Measurements from ENCODE around the gene TBC1D22A. TPM values are rescaled to one million over a fixed set of nuclear protein-coding genes. Genes with fewer than 3 reads are reported as not detected.

TBC1D22A gene
- total RNA-seq, 4 donors from 2014 or later = 16.2 to 22.2 (median 17.8) TPM

DNA sequence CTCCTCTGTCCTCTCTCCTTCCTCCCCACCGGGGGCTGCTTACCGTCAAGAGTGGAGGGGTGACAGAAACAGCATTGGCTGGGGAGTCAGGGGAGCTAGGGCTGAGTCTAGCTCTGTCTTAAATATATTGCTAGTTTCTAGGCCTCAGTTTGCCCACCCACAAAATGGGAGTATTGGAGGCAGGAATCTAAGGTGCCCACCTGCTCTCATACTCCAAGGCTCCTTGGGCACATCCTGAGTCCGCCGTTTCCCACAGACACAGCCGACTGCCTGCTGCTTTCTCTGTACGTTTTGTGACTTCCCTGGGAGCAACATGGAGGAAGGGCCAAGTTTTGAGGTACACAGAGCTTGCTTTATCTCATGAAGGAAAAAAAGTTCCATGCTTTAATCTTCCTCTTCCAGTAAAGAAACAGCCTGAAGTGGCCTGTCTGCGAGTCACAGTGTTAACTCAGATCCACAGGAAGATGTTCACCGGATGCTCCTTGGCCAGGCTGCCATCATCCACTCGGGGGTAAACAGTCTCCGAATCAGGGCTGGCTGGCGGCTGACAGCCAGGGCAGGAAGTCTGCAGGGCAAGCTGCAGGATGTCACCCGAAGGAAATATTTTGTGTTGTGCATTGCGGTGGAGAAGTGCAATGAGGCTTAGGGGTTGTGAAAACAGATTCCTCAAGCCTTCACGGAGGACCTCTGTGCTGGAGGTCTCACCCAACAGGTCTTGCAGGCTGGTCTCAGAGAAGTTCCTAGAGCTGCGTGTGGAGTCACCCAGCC lies 13.4 kb upstream of the TBC1D22A start:
- Histone ChIP-seq H3K9me3 (no peaks in the 10 kb centered on the region), H3K27me3 (peaks cover 61% of the 10 kb centered on the region), H3K27ac (no peak overlapping the region), H3K4me1 (peaks cover 0 to 29% (median 15%) of the 10 kb centered on the region in 3 donors), H3K4me3 (no peak overlapping the region), H3K36me3 (no peaks in the 10 kb centered on the region)
- TF ChIP-seq, protein P1, sequence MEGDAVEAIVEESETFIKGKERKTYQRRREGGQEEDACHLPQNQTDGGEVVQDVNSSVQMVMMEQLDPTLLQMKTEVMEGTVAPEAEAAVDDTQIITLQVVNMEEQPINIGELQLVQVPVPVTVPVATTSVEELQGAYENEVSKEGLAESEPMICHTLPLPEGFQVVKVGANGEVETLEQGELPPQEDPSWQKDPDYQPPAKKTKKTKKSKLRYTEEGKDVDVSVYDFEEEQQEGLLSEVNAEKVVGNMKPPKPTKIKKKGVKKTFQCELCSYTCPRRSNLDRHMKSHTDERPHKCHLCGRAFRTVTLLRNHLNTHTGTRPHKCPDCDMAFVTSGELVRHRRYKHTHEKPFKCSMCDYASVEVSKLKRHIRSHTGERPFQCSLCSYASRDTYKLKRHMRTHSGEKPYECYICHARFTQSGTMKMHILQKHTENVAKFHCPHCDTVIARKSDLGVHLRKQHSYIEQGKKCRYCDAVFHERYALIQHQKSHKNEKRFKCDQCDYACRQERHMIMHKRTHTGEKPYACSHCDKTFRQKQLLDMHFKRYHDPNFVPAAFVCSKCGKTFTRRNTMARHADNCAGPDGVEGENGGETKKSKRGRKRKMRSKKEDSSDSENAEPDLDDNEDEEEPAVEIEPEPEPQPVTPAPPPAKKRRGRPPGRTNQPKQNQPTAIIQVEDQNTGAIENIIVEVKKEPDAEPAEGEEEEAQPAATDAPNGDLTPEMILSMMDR (IDR thresholded peaks at IDR 0.05) = no peak
- peak; percentile 25 for TF ChIP-seq POLR2AphosphoS5 (IDR thresholded peaks at IDR 0.05)
- 26% methylated on average over 8 of the region's 15 CpGs; no CpG with 5 or more reads in 1 of the 2 donors for WGBS, 2 donors (ENCODE audit: low coverage in 1 of 2)
- ATAC-seq = peak; percentile 23

DNA sequence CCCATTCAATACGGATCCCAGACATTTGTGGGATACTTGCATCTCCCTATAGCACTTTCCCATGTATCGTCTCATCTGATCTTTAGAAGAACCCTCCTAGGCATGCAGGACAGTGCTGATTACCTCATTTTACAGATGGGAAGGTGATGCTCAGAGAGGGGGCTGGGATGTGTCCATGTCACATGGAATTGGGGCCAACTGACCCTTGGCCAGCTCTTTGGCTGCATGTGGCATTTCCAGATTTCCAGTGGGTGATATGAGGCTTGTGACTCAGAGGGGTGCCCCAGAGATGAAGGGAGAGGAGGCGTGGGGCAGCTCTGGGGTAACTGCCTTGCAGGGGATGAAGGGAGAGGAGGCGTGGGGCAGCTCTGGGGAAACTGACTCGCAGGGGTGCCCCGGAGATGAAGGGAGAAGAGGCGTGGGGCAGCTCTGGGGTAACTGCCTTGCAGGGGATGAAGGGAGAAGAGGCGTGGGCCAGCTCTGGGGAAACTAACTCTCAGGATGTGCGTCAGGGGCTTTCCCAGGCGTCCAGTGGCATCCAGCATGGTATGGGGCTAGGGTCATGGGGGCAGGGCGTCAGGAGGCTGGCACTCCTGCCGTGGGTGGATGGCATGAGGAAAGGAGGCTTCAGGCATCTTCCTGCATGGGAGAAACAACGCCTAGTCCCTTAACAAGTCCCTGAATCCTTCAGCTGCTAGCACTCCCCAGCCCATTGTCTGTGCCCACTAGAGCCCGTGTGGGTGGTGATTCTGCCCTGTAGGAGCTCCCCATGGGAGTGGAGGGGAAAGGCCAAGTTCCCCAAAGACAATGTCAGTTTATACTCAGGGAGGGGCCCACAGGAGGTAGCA lies 12.5 kb upstream of the TBC1D22A start:
- Histone ChIP-seq H3K4me1 (peaks cover 0 to 37% (median 24%) of the 10 kb centered on the region in 3 donors), H3K27me3 (peaks cover 61% of the 10 kb centered on the region), H3K4me3 (no peak overlapping the region), H3K36me3 (no peaks in the 10 kb centered on the region), H3K9me3 (no peaks in the 10 kb centered on the region), H3K27ac (no peak overlapping the region)
- WGBS, 2 donors (ENCODE audit: low coverage in 1 of 2) = 60 to 93% methylated on average over 6 to 9 of the region's 14 CpGs
- ATAC-seq = no peak
- TF ChIP-seq EP300 (IDR thresholded peaks at IDR 0.05) (no peak), POLR2AphosphoS5 (IDR thresholded peaks at IDR 0.05) (no peak)
- TF ChIP-seq, protein P1 (IDR thresholded peaks at IDR 0.05) = no peak

DNA sequence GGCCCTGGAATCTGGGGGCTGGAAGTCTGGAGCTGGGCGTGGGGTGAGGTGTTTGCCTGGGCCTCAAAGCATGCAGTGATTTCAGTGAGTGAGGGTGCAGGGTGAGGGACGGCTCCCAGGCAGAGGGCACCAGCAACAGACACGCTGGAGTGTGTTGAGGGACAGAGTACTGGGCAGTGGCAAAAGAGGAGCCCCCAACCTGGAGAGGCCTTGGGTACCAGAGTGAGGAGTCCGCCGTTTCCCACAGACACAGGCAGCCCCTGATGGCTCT lies 12.0 kb upstream of the TBC1D22A start:
- ATAC-seq = no peak
- WGBS, 2 donors (ENCODE audit: low coverage in 1 of 2) = 93% methylated on average over 4 of the region's 5 CpGs; no CpG with 5 or more reads in 1 of the 2 donors
- Histone ChIP-seq H3K9me3 (no peaks in the 10 kb centered on the region), H3K27ac (no peak overlapping the region), H3K4me1 (peaks cover 0 to 37% (median 25%) of the 10 kb centered on the region in 3 donors), H3K27me3 (peaks cover 61% of the 10 kb centered on the region), H3K4me3 (no peak overlapping the region), H3K36me3 (no peaks in the 10 kb centered on the region)
- no peak for TF ChIP-seq EP300 (IDR thresholded peaks at IDR 0.05)
- TF ChIP-seq, protein P1 (IDR thresholded peaks at IDR 0.05) = no peak
- TF ChIP-seq POLR2AphosphoS5 (IDR thresholded peaks at IDR 0.05) = no peak
- TF ChIP-seq POLR2A (IDR thresholded peaks at IDR 0.05) = no peak

DNA sequence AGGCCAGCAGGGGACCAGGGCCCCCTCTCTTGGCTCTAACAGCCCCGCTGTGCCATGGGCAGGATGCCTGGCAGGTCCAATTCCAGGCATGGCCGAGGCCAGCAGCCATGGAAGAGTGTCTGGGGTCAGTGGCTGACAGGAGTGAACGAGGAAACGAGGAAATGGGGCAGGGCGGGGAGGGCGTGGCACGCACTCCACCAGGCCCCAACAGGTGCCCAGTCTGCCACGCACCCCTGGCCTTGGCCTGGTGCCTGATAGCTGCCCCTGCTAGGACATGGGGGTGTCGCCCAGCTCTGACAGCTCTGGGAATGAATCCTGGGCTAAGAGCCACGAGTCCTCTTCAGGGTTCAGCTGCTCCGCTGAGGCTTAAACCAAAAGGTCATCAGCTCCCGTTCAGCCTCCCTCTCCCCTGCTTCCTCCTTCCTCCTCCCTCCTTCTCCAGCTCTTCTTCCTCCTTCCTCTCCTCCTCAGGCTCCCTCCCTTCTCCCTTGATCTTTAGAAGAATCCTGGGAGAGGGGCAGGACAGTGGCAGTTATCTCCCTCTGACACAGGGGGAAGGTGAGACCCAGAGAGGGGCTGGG lies 11.5 kb upstream of the TBC1D22A start:
- Histone ChIP-seq H3K4me3 (no peak overlapping the region), H3K27ac (no peak overlapping the region), H3K9me3 (no peaks in the 10 kb centered on the region), H3K4me1 (peaks cover 0 to 37% (median 25%) of the 10 kb centered on the region in 3 donors), H3K36me3 (no peaks in the 10 kb centered on the region), H3K27me3 (peaks cover 61% of the 10 kb centered on the region)
- TF ChIP-seq, protein P1 (IDR thresholded peaks at IDR 0.05) = no peak
- TF ChIP-seq EP300 (IDR thresholded peaks at IDR 0.05) = no peak
- no peak for TF ChIP-seq POLR2AphosphoS5 (IDR thresholded peaks at IDR 0.05)
- TF ChIP-seq POLR2A (IDR thresholded peaks at IDR 0.05) = no peak
- WGBS, 2 donors (ENCODE audit: low coverage in 1 of 2) = 67 to 72% methylated on average over 7 of the region's 12 CpGs
- no peak for ATAC-seq

Measured in gastroesophageal sphincter (tissue), 4 donors.